ENCODE data around the gene TMEM44.
A peak's percentile ranks its signal among the peaks of the same experiment; 100 is the strongest.

TMEM44 gene

GRCh38 chr3:194586836-194587235 lies 46.4 kb downstream of the TMEM44 start:
- peak in 2 of 10 donors; percentile 2 to 9 for DNase-seq
- intact Hi-C loops (cut with DNase I) = no loop called here

GRCh38 chr3:194585880-194586281 lies 47.3 kb downstream of the TMEM44 start:
- peak in 1 of 10 donors; percentile 63 for DNase-seq

GRCh38 chr3:194584866-194585265 lies 48.4 kb downstream of the TMEM44 start:
- peak in 1 of 10 donors; percentile 11 for DNase-seq
- intact Hi-C loops (cut with DNase I) = loop anchor here (1.0 kb wide), 1 partner anchor 99 kb away; no protein-coding TSS in a partner anchor

More at GRCh38 chr3:194585880-194586281, 47.3 kb downstream of the TMEM44 start:
- intact Hi-C loops (cut with DNase I) = no loop called here

GRCh38 chr3:194584320-194584776 lies 48.9 kb downstream of the TMEM44 start:
- DNase-seq = no peak
- intact Hi-C loops (cut with DNase I) = loop anchor here (1.0 kb wide), 1 partner anchor 98 kb away; no protein-coding TSS in a partner anchor

GRCh38 chr3:194582196-194582905 lies 50.9 kb downstream of the TMEM44 start:
- DNase-seq = peak in 2 of 10 donors; percentile 42 to 73
- intact Hi-C loops (cut with DNase I) = no loop called here

GRCh38 chr3:194579091-194579606 lies 54.1 kb downstream of the TMEM44 start:
- intact Hi-C loops (cut with DNase I) = no loop called here
- peak in 2 of 10 donors; percentile 41 to 54 for DNase-seq

GRCh38 chr3:194577986-194578905 lies 55.0 kb downstream of the TMEM44 start:
- intact Hi-C loops (cut with DNase I) = no loop called here
- peak in 2 of 10 donors; percentile 62 to 65 for DNase-seq

- peak in 1 of 10 donors; percentile 27 for DNase-seq
- intact Hi-C loops (cut with DNase I) = no loop called here
Observed at GRCh38 chr3:194575484-194576210, 57.6 kb downstream of the TMEM44 start.

- peak in 1 of 10 donors; percentile 20 for DNase-seq
- intact Hi-C loops (cut with DNase I) = loop anchor here (5.0 kb wide), 1 partner anchor 103 kb away; no protein-coding TSS in a partner anchor
Observed at GRCh38 chr3:194574639-194575483, 58.4 kb downstream of the TMEM44 start.

- intact Hi-C loops (cut with DNase I) = loop anchor here (5.0 kb wide), 1 partner anchor 102 kb away; no protein-coding TSS in a partner anchor
- peak in 4 of 10 donors; percentile 19 to 75 (median 27) for DNase-seq
Observed at GRCh38 chr3:194573680-194574437, 59.4 kb downstream of the TMEM44 start.

- intact Hi-C loops (cut with DNase I) = loop anchor here (5.0 kb wide), 1 partner anchor 101 kb away; no protein-coding TSS in a partner anchor
- DNase-seq = peak in 1 of 10 donors; percentile 13
Observed at GRCh38 chr3:194572944-194573491, 60.2 kb downstream of the TMEM44 start.

- intact Hi-C loops (cut with DNase I) = loop anchor here (5.0 kb wide), 1 partner anchor 100 kb away; no protein-coding TSS in a partner anchor
- DNase-seq = peak in 1 of 10 donors; percentile 24
Observed at GRCh38 chr3:194572143-194572789, 61.0 kb downstream of the TMEM44 start.

GRCh38 chr3:194571491-194572142 lies 61.6 kb downstream of the TMEM44 start:
- intact Hi-C loops (cut with DNase I) = loop anchor here (5.0 kb wide), 1 partner anchor 99 kb away; no protein-coding TSS in a partner anchor
- DNase-seq = peak in 1 of 10 donors; percentile 67

- DNase-seq = peak in 1 of 10 donors; percentile 27
- intact Hi-C loops (cut with DNase I) = loop anchor here (5.0 kb wide), 1 partner anchor 99 kb away; no protein-coding TSS in a partner anchor
Observed at GRCh38 chr3:194570898-194571297, 62.3 kb downstream of the TMEM44 start.

- intact Hi-C loops (cut with DNase I) = loop anchor here (5.0 kb wide), 1 partner anchor 98 kb away; no protein-coding TSS in a partner anchor
- peak in 2 of 10 donors; percentile 28 to 83 for DNase-seq
Observed at GRCh38 chr3:194570235-194570634, 63.0 kb downstream of the TMEM44 start.

- intact Hi-C loops (cut with DNase I) = no loop called here
- DNase-seq = no peak
Observed at GRCh38 chr3:194569252-194569651, 64.0 kb downstream of the TMEM44 start.

All from posterior cingulate gyrus (tissue), 11 donors.